GM18519 (cell line): ENCODE measurements around the gene PGGT1B.
A peak's percentile ranks its signal among the peaks of the same experiment; 100 is the strongest.

Source experiments
- ATAC-seq: cut with Tn5 transposase; IDR thresholded peaks from one replicate; pipeline ENCODE4 v1.9.1; 2021; ENCODE audit warnings: mild to moderate bottlenecking, moderate library complexity; ENCODE audit not compliant: unreplicated experiment, low FRiP score

The PGGT1B gene

GRCh38 chr5:115186794-115187193 is 75.9 kb downstream of the PGGT1B start:
- no peak for ATAC-seq

GRCh38 chr5:115184770-115185169 is 77.9 kb downstream of the PGGT1B start:
- ATAC-seq: no peak

- ATAC-seq: no peak
Measured at GRCh38 chr5:115181757-115182156, 80.9 kb downstream of the PGGT1B start.

- peak; percentile 38 for ATAC-seq
Measured at GRCh38 chr5:115180165-115180709, 82.4 kb downstream of the PGGT1B start.

GRCh38 chr5:115179394-115180164 is 83.1 kb downstream of the PGGT1B start:
- ATAC-seq: peak; percentile 27

- no peak for ATAC-seq
Measured at GRCh38 chr5:115179030-115179393, 83.7 kb downstream of the PGGT1B start.

GRCh38 chr5:115170929-115171510 is 91.7 kb downstream of the PGGT1B start:
- ATAC-seq: no peak

GRCh38 chr5:115170134-115170928 is 92.3 kb downstream of the PGGT1B start:
- ATAC-seq: peak; percentile 26

- ATAC-seq: peak; percentile 96
Measured at GRCh38 chr5:115169487-115170133, 93.1 kb downstream of the PGGT1B start, which contains the start of gene TRIM36. TSS of gene TRIM36 (minus strand) at chr5:115169908. CDS start at chr5:115169634, 274 bp downstream.

GRCh38 chr5:115168829-115169486 is 93.7 kb downstream of the PGGT1B start:
- ATAC-seq: no peak

- no peak for ATAC-seq
Measured at GRCh38 chr5:115166744-115167393, 95.8 kb downstream of the PGGT1B start.

GRCh38 chr5:115165790-115166189 is 96.9 kb downstream of the PGGT1B start:
- ATAC-seq: no peak

- ATAC-seq: no peak
Measured at GRCh38 chr5:115160975-115161475, 101.7 kb downstream of the PGGT1B start.
